A673 (cell line): Measurements from ENCODE around the gene BLVRA. TPM values are rescaled to one million over a fixed set of nuclear protein-coding genes. Genes with fewer than 3 reads are reported as not detected.

Experiments
- BruUV-seq: library from RNA; stranded (reverse); fragments of 400-500 nt; replicated peaks from 2 replicates; lab custom pipeline; 2021; lab: Mats Ljungman, UMichigan
- CTCF ChIA-PET: fragments of 300-600 bp; sonication (Branson Sonifier 250); formaldehyde crosslinking; loops from one replicate; lab custom pipeline; 2022; ENCODE audit warnings: antibody characterized with exemption; lab: Charles Lee
- POLR2A ChIA-PET: fragments of 300-600 bp; sonication (Branson Sonifier 250); formaldehyde crosslinking; loops from one replicate; lab custom pipeline; 2022; ENCODE audit warnings: antibody characterized with exemption; ENCODE audit not compliant: low non-redundant PET; lab: Charles Lee
- DNase-seq: peaks from one replicate; pipeline ENCODE4 v3.0.0-alpha.2; 2015; ENCODE audit warnings: low spot score
- H3K27ac ChIP-seq: fragments of 200-600 bp; sonication (generic); 2 replicates; pipeline ENCODE4 v1.5.1; 2016; ENCODE audit warnings: mixed run types, low read depth, mild to moderate bottlenecking, mixed read lengths, antibody characterized with exemption, low read length; ENCODE audit not compliant: poor library complexity, severe bottlenecking
- H3K27me3 ChIP-seq: fragments of 200-600 bp; sonication (generic); replicated peaks from 2 replicates; pipeline ENCODE4 v1.6.1; 2017; ENCODE audit warnings: mixed run types, low read depth, mild to moderate bottlenecking, mixed read lengths, antibody characterized with exemption, low read length; ENCODE audit not compliant: insufficient read depth, poor library complexity
- H3K36me3 ChIP-seq: fragments of 200-600 bp; sonication (generic); 2 replicates; pipeline ENCODE4 v1.6.1; 2016; ENCODE audit warnings: mixed run types, mild to moderate bottlenecking, mixed read lengths, antibody characterized with exemption, low read length; ENCODE audit not compliant: insufficient read depth, poor library complexity, severe bottlenecking
- H3K4me1 ChIP-seq: fragments of 200-600 bp; sonication (generic); 2 replicates; pipeline ENCODE4 v1.6.1; 2017; ENCODE audit warnings: mixed run types, mild to moderate bottlenecking, mixed read lengths, antibody characterized with exemption, low read length; ENCODE audit not compliant: insufficient read depth, poor library complexity, severe bottlenecking
- H3K4me3 ChIP-seq: fragments of 200-600 bp; sonication (generic); 2 replicates; pipeline ENCODE4 v1.5.1; 2016; ENCODE audit warnings: low read depth, mixed run types, mild to moderate bottlenecking, mixed read lengths, low read length; ENCODE audit not compliant: poor library complexity, severe bottlenecking
- H3K9me3 ChIP-seq: fragments of 200-600 bp; sonication (generic); 2 replicates; pipeline ENCODE4 v1.6.1; 2016; ENCODE audit warnings: mixed run types, low read depth, mild to moderate bottlenecking, mixed read lengths, antibody characterized with exemption, low read length; ENCODE audit not compliant: poor library complexity, severe bottlenecking
- EZH2 ChIP-seq: fragments of 200-600 bp; sonication (generic); IDR thresholded peaks from 2 replicates; pipeline ENCODE4 v1.6.1; 2017; ENCODE audit warnings: borderline replicate concordance, low read depth, mild to moderate bottlenecking, mixed read lengths, antibody characterized with exemption, low read length; ENCODE audit not compliant: poor library complexity, severe bottlenecking
- intact Hi-C: fragments of 100-400 bp; cut with micrococcal nuclease; formaldehyde crosslinking; loops from one replicate; pipeline ENCODE4 v1.10.0; 2022; ENCODE audit not compliant: unreplicated experiment
- total RNA-seq: library from RNA; stranded (reverse); gene quantifications from 2 replicates; pipeline ENCODE4 v1.2.3, GENCODE V29; 2021
- TF ChIP-seq, protein P1 (sequence below): fragments of 300-800, 200-600 bp; sonication (generic); conservative IDR thresholded peaks from 2 replicates; pipeline ENCODE4 v1.5.1; 2017; ENCODE audit warnings: low read depth, mild to moderate bottlenecking, antibody characterized with exemption, low read length, moderate library complexity, mixed read lengths

BLVRA gene
- total RNA-seq, 1 experiment from 2014 or later = 20.6 TPM

DNA sequence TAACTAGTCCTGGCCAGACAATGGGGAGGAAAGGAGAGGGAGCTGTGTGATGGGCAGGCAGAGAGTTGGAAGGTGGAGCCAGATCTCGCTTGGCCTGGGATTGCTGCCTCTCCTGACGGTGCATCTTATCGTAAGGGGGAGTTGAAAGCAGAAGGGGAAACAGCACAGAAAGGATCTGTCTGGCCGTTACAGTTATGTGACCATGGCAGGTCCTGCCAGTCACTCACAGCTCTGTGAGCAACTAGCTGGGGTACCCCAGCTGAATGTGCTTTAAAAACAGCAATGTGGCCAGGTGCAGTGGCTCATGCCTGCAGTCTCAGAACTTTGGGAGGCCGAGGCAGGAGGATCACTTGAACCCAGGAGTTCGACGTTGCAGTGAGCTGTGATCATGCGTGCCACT is 8.1 kb downstream of the BLVRA start:
- no peak for DNase-seq
- Histone ChIP-seq H3K27me3 (no peaks in the 10 kb centered on the region), H3K9me3 (no peaks in the 10 kb centered on the region), H3K4me3 (no peak overlapping the region), H3K27ac (no peak overlapping the region), H3K36me3 (no peaks in the 10 kb centered on the region), H3K4me1 (peaks cover 3% of the 10 kb centered on the region)
- ChIA-PET CTCF (no interaction called here), POLR2A (no interaction called here)
- no peak for TF ChIP-seq EZH2
- intact Hi-C loops = no loop called here
- BruUV-seq = no TSS peak

DNA sequence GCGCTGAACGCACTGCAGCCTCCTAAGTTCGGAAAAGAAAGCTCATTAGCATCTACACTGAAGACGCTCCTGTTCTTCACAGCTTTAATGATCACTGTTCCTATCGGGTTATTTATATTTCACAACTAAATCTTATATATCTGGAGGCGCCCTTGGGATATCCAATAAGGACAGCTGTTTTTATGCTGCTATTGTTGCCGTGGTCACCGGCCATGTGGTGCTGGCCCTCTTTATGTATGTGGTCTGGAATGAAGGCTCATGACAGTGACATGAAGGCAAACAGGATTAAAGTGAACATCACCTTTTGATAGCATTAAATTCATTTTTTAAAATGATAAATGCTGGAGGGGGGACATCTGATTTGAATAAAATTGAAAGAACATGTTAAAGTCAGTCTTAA is 8.8 kb downstream of the BLVRA start:
- ChIA-PET POLR2A (no interaction called here), CTCF (no interaction called here)
- no TSS peak for BruUV-seq
- Histone ChIP-seq H3K27me3 (no peaks in the 10 kb centered on the region), H3K9me3 (no peaks in the 10 kb centered on the region), H3K4me1 (peaks cover 3% of the 10 kb centered on the region), H3K36me3 (no peaks in the 10 kb centered on the region), H3K27ac (no peak overlapping the region), H3K4me3 (no peak overlapping the region)
- DNase-seq = no peak
- TF ChIP-seq, protein P1, sequence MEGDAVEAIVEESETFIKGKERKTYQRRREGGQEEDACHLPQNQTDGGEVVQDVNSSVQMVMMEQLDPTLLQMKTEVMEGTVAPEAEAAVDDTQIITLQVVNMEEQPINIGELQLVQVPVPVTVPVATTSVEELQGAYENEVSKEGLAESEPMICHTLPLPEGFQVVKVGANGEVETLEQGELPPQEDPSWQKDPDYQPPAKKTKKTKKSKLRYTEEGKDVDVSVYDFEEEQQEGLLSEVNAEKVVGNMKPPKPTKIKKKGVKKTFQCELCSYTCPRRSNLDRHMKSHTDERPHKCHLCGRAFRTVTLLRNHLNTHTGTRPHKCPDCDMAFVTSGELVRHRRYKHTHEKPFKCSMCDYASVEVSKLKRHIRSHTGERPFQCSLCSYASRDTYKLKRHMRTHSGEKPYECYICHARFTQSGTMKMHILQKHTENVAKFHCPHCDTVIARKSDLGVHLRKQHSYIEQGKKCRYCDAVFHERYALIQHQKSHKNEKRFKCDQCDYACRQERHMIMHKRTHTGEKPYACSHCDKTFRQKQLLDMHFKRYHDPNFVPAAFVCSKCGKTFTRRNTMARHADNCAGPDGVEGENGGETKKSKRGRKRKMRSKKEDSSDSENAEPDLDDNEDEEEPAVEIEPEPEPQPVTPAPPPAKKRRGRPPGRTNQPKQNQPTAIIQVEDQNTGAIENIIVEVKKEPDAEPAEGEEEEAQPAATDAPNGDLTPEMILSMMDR = no peak
- no peak for TF ChIP-seq EZH2
- intact Hi-C loops = no loop called here

DNA sequence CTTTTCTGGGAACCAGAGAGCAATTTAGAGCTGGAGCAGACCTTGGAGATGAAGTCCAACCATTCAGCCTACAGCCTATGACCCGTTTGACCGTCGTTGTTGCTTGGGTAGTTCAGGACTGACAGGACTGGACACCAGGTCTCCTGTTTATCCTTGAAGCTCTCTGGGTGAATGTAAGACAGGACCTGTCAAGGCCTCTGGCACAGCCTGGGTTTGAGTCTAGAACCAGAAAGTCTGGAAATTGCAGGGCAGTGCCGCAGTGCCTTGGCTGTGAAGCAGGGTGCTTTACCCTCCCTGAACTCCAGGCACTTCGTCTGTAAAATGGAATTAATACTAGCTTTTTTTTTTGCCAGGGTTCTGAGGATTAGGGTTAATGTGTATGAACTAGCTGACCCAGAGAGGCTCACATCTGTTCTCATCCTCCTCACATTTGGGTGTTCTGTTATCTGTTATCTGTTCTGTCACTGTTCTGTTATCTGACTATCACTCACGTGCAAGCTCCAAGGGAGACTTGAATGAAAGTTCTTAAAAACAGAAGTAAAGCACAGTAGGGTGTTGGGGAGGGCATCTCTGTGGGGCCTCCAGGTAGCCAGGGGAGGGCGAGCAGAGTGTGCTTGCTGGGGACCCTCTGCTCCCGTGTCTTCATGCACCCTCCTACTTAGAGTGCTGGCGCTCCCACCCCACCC is 9.9 kb downstream of the BLVRA start:
- no TSS peak for BruUV-seq
- Histone ChIP-seq H3K36me3 (no peaks in the 10 kb centered on the region), H3K4me3 (no peak overlapping the region), H3K27me3 (no peaks in the 10 kb centered on the region), H3K4me1 (peaks cover 3% of the 10 kb centered on the region), H3K9me3 (no peaks in the 10 kb centered on the region), H3K27ac (no peak overlapping the region)
- POLR2A ChIA-PET = interaction anchor here (0.6 kb wide), 1 partner anchor 155 kb away, joined by 3 read pairs; no protein-coding TSS in a partner anchor
- intact Hi-C loops = no loop called here
- TF ChIP-seq EZH2 = no peak
- TF ChIP-seq, protein P1 = no peak
- no peak for DNase-seq
- CTCF ChIA-PET = no interaction called here

DNA sequence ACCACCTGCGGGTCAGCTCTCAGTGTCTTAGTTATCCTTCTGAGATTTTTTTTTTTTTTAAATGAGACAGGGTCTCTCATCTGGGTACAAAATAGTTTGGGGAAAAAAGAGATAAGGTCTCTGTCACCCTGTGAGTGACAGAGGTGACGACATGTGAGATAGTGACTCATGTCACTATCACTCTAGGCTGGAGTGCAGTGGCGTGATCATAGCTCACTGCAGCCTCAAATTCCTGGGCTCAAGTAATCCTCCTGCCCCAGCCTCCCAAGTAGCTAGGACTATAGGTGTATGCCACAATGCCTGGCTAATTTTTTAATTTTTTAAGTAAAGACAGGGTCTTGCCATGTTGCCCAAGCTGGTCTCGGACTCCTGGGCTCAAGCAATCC is 10.4 kb downstream of the BLVRA start:
- intact Hi-C loops = no loop called here
- Histone ChIP-seq H3K9me3 (no peaks in the 10 kb centered on the region), H3K36me3 (no peaks in the 10 kb centered on the region), H3K4me3 (no peak overlapping the region), H3K4me1 (no peaks in the 10 kb centered on the region), H3K27ac (no peak overlapping the region), H3K27me3 (no peaks in the 10 kb centered on the region)
- no peak for DNase-seq
- ChIA-PET POLR2A (interaction anchor here (0.6 kb wide), 1 partner anchor 155 kb away, joined by 3 read pairs; no protein-coding TSS in a partner anchor), CTCF (no interaction called here)
- no TSS peak for BruUV-seq
- TF ChIP-seq, protein P1 = no peak
- no peak for TF ChIP-seq EZH2
